ENCODE data around the gene LY9. TPM values are rescaled to one million over a fixed set of nuclear protein-coding genes. Genes with fewer than 3 reads are reported as not detected.
A peak's percentile ranks its signal among the peaks of the same experiment; 100 is the strongest.

The LY9 gene
- total RNA-seq, 2 donors from 2014 or later = 0.33 to 1.6 TPM

GRCh38 chr1:160821627-160822026 is 25.7 kb downstream of the LY9 start:
- peak in 1 of 7 experiments; percentile 2 for TF ChIP-seq CTCF (IDR thresholded peaks at IDR 0.05)
- TF ChIP-seq POLR2A (IDR thresholded peaks at IDR 0.05) = no peak
- intact Hi-C loops (cut with DNase I) = no loop called here
- WGBS, 2 donors = 70% methylated on average over 8 of the region's 8 CpGs
- Histone ChIP-seq H3K27me3 (no peaks in the 10 kb centered on the region), H3K4me3 (no peak overlapping the region), H3K4me1 (no peaks in the 10 kb centered on the region), H3K36me3 (replicated peaks in 1 of 2; ENCODE audit: insufficient read depth in 1 of 2, low read depth in 2 of 2) (no peaks in the 10 kb centered on the region), H3K9me3 (no peaks in the 10 kb centered on the region), H3K27ac (no peak overlapping the region)
- ATAC-seq (no peak), DNase-seq (no peak)

GRCh38 chr1:160823296-160823695 is 27.3 kb downstream of the LY9 start:
- WGBS, 2 donors = 77 to 82% methylated on average over 3 of the region's 3 CpGs
- H3K36me3 ChIP-seq (replicated peaks in 1 of 2; ENCODE audit: insufficient read depth in 1 of 2, low read depth in 2 of 2) = no peaks in the 10 kb centered on the region
- DNase-seq (no peak), ATAC-seq (no peak)
- H3K4me1 ChIP-seq = no peaks in the 10 kb centered on the region
- no peak overlapping the region for H3K4me3 ChIP-seq
- no peak for TF ChIP-seq POLR2A (IDR thresholded peaks at IDR 0.05)
- no peak for TF ChIP-seq CTCF (IDR thresholded peaks at IDR 0.05)
- no peaks in the 10 kb centered on the region for H3K9me3 ChIP-seq
- H3K27me3 ChIP-seq = no peaks in the 10 kb centered on the region
- intact Hi-C loops (cut with DNase I) = no loop called here
- no peak overlapping the region for H3K27ac ChIP-seq

GRCh38 chr1:160826546-160826945 is 30.6 kb downstream of the LY9 start:
- no peaks in the 10 kb centered on the region for H3K4me1 ChIP-seq
- no peak for DNase-seq
- TF ChIP-seq CTCF (IDR thresholded peaks at IDR 0.05) (no peak), POLR2A (IDR thresholded peaks at IDR 0.05) (no peak)
- no peaks in the 10 kb centered on the region for H3K27me3 ChIP-seq
- H3K9me3 ChIP-seq = no peaks in the 10 kb centered on the region
- no peak overlapping the region for H3K27ac ChIP-seq
- no peak for ATAC-seq
- H3K4me3 ChIP-seq = no peak overlapping the region
- H3K36me3 ChIP-seq (replicated peaks in 1 of 2; ENCODE audit: insufficient read depth in 1 of 2, low read depth in 2 of 2) = no peaks in the 10 kb centered on the region
- 83 to 93% methylated on average over 1 of the region's 1 CpG for WGBS, 2 donors
- intact Hi-C loops (cut with DNase I) = loop anchor here (5.0 kb wide), 1 partner anchor 99 kb away; no protein-coding TSS in a partner anchor

GRCh38 chr1:160827418-160827817 is 31.4 kb downstream of the LY9 start:
- TF ChIP-seq CTCF (IDR thresholded peaks at IDR 0.05) (no peak), POLR2A (IDR thresholded peaks at IDR 0.05) (no peak)
- 88 to 89% methylated on average over 2 of the region's 2 CpGs for WGBS, 2 donors
- DNase-seq (peak in 2 of 4 donors; percentile 16 to 21), ATAC-seq (no peak)
- intact Hi-C loops (cut with DNase I) = loop anchor here (5.0 kb wide), 1 partner anchor 100 kb away; no protein-coding TSS in a partner anchor
- Histone ChIP-seq H3K4me1 (no peaks in the 10 kb centered on the region), H3K27ac (no peak overlapping the region), H3K4me3 (no peak overlapping the region), H3K9me3 (no peaks in the 10 kb centered on the region), H3K27me3 (no peaks in the 10 kb centered on the region), H3K36me3 (replicated peaks in 1 of 2; ENCODE audit: insufficient read depth in 1 of 2, low read depth in 2 of 2) (no peaks in the 10 kb centered on the region)

GRCh38 chr1:160829766-160830165 is 33.8 kb downstream of the LY9 start:
- no peaks in the 10 kb centered on the region for H3K36me3 ChIP-seq (replicated peaks in 1 of 2; ENCODE audit: insufficient read depth in 1 of 2, low read depth in 2 of 2)
- intact Hi-C loops (cut with DNase I) = loop anchor here (5.0 to 10.0 kb wide), 2 partner anchors 102 to 265 kb away; partner anchors contain the start of gene KLHDC9
- H3K9me3 ChIP-seq = no peaks in the 10 kb centered on the region
- no peak overlapping the region for H3K27ac ChIP-seq
- no peaks in the 10 kb centered on the region for H3K27me3 ChIP-seq
- H3K4me3 ChIP-seq = no peak overlapping the region
- WGBS, 2 donors = 89 to 90% methylated on average over 1 of the region's 1 CpG
- ATAC-seq (no peak), DNase-seq (no peak)
- TF ChIP-seq POLR2A (IDR thresholded peaks at IDR 0.05) (no peak), CTCF (IDR thresholded peaks at IDR 0.05) (no peak)
- no peaks in the 10 kb centered on the region for H3K4me1 ChIP-seq
